Measurements from ENCODE around the gene CSTF2T.

The CSTF2T gene

DNA sequence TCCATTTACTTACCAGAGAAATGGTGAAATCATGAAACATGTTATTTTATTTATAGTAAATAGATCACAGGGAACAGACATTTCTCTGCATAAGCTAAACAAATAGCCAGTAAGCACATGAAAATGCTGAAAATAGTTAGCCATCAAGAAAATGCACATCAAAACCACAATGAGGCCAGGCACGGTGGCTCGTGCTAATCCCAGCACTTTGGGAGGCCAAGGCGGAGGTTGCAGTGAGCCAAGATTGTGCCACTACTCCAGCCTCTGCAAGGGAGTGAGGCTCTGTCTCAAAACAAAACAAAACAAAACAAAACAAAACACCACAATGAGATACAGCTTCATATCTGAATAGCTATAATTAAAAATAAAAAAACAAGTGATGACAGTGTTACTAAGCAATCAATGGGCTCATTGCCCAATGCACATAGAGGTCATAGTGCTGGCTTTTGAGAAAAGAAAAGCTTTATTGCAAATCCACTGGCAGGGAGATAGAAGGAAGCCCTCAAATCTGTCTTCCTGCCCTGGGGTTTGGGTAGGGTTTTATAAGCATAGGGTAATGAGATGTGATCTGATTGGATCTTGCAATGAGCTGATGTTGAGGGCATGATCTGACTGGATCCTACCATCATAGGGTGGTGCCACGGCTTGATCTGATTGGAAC lies 16.2 kb downstream of the CSTF2T start:
- ChIA-PET POLR2A (no interaction called here), CTCF (interaction anchor here (0.6 kb wide), 1 partner anchor 386 kb away, joined by 3 read pairs; no protein-coding TSS in a partner anchor)
- H3K9me3 ChIP-seq (ENCODE audit: control insufficient read depth, insufficient read depth, low read depth, low read length): no peaks in the 10 kb centered on the region
- no peak overlapping the region for H3K27ac ChIP-seq (ENCODE audit: extremely low read depth, low read depth, low read length)
- H3K4me3 ChIP-seq (ENCODE audit: low read depth, low read length): no peak overlapping the region
- no peaks in the 10 kb centered on the region for H3K36me3 ChIP-seq (ENCODE audit: control insufficient read depth in 2 of 2, insufficient read depth in 1 of 2, low read length in 2 of 2)
- 0 out of 2 replicates have a peak, but pooled peaks cover 2% of the 10 kb centered on the region for H3K4me1 ChIP-seq (ENCODE audit: control insufficient read depth, insufficient read depth, low read length)
- TF ChIP-seq REPIN1 (tag by site-specific recombination; IDR thresholded peaks at IDR 0.05; ENCODE audit: low read depth): no peak
- TF ChIP-seq ZNF704 (tag by site-specific recombination; IDR thresholded peaks at IDR 0.05): no peak
- TF ChIP-seq ZNF621 (tag by site-specific recombination; IDR thresholded peaks at IDR 0.05): no peak
- TF ChIP-seq ZBTB1 (tag by site-specific recombination; IDR thresholded peaks at IDR 0.05): no peak
- no peak for TF ChIP-seq ZNF19 (tag by site-specific recombination; IDR thresholded peaks at IDR 0.05; ENCODE audit: low read depth)
- TF ChIP-seq OVOL3 (tag by site-specific recombination; IDR thresholded peaks at IDR 0.05): no peak
- TF ChIP-seq ZNF324 (tag by site-specific recombination; IDR thresholded peaks at IDR 0.05): no peak
- TF ChIP-seq ZIC2 (tag by site-specific recombination; IDR thresholded peaks at IDR 0.05): no peak
- no peak for TF ChIP-seq ZNF302 (tag by site-specific recombination; IDR thresholded peaks at IDR 0.05; ENCODE audit: low read depth)
- TF ChIP-seq ZNF501 (tag by site-specific recombination; IDR thresholded peaks at IDR 0.05): no peak
- TF ChIP-seq, protein P1, sequence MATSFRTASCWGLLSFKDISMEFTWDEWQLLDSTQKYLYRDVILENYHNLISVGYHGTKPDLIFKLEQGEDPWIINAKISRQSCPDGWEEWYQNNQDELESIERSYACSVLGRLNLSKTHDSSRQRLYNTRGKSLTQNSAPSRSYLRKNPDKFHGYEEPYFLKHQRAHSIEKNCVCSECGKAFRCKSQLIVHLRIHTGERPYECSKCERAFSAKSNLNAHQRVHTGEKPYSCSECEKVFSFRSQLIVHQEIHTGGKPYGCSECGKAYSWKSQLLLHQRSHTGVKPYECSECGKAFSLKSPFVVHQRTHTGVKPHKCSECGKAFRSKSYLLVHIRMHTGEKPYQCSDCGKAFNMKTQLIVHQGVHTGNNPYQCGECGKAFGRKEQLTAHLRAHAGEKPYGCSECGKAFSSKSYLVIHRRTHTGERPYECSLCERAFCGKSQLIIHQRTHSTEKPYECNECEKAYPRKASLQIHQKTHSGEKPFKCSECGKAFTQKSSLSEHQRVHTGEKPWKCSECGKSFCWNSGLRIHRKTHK (tag by site-specific recombination; IDR thresholded peaks at IDR 0.05): no peak
- no peak for TF ChIP-seq ZNF624 (tag by site-specific recombination; IDR thresholded peaks at IDR 0.05)
- no peak for TF ChIP-seq SCRT2 (tag by site-specific recombination; IDR thresholded peaks at IDR 0.05)
- TF ChIP-seq, protein P2, sequence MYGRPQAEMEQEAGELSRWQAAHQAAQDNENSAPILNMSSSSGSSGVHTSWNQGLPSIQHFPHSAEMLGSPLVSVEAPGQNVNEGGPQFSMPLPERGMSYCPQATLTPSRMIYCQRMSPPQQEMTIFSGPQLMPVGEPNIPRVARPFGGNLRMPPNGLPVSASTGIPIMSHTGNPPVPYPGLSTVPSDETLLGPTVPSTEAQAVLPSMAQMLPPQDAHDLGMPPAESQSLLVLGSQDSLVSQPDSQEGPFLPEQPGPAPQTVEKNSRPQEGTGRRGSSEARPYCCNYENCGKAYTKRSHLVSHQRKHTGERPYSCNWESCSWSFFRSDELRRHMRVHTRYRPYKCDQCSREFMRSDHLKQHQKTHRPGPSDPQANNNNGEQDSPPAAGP (tag by site-specific recombination; IDR thresholded peaks at IDR 0.05): no peak
- no peak for TF ChIP-seq ZNF610 (tag by site-specific recombination; IDR thresholded peaks at IDR 0.05; ENCODE audit: borderline replicate concordance)
- TF ChIP-seq, protein P3, sequence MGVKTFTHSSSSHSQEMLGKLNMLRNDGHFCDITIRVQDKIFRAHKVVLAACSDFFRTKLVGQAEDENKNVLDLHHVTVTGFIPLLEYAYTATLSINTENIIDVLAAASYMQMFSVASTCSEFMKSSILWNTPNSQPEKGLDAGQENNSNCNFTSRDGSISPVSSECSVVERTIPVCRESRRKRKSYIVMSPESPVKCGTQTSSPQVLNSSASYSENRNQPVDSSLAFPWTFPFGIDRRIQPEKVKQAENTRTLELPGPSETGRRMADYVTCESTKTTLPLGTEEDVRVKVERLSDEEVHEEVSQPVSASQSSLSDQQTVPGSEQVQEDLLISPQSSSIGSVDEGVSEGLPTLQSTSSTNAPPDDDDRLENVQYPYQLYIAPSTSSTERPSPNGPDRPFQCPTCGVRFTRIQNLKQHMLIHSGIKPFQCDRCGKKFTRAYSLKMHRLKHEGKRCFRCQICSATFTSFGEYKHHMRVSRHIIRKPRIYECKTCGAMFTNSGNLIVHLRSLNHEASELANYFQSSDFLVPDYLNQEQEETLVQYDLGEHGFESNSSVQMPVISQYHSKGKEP (tag by site-specific recombination; IDR thresholded peaks at IDR 0.05): no peak
- no peak for TF ChIP-seq SP7 (tag by site-specific recombination; IDR thresholded peaks at IDR 0.05)
- TF ChIP-seq, protein P4, sequence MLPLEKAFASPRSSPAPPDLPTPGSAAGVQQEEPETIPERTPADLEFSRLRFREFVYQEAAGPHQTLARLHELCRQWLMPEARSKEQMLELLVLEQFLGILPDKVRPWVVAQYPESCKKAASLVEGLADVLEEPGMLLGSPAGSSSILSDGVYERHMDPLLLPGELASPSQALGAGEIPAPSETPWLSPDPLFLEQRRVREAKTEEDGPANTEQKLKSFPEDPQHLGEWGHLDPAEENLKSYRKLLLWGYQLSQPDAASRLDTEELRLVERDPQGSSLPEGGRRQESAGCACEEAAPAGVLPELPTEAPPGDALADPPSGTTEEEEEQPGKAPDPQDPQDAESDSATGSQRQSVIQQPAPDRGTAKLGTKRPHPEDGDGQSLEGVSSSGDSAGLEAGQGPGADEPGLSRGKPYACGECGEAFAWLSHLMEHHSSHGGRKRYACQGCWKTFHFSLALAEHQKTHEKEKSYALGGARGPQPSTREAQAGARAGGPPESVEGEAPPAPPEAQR (tag by site-specific recombination; IDR thresholded peaks at IDR 0.05): no peak
- TF ChIP-seq ZNF639 (tag by site-specific recombination; IDR thresholded peaks at IDR 0.05): no peak
